Measurements from ENCODE around the gene MMP17.
A peak's percentile ranks its signal among the peaks of the same experiment; 100 is the strongest.

The MMP17 gene

GRCh38 chr12:131850856-131851559 lies 22.8 kb downstream of the MMP17 start:
- DNase-seq (ENCODE audit: low read depth): no peak

- DNase-seq (ENCODE audit: low read depth): no peak
These were observed 23.8 kb downstream of the MMP17 start for GRCh38 chr12:131851741-131852550.

GRCh38 chr12:131852551-131853299 lies 24.5 kb downstream of the MMP17 start:
- DNase-seq (ENCODE audit: low read depth): no peak

GRCh38 chr12:131853832-131854797 lies 25.9 kb downstream of the MMP17 start:
- DNase-seq (ENCODE audit: low read depth): no peak

GRCh38 chr12:131854861-131855476 lies 26.8 kb downstream of the MMP17 start:
- DNase-seq (ENCODE audit: low read depth): no peak

GRCh38 chr12:131855521-131856142 lies 27.4 kb downstream of the MMP17 start:
- DNase-seq (ENCODE audit: low read depth): no peak

- no peak for DNase-seq (ENCODE audit: low read depth)
These were observed 28.3 kb downstream of the MMP17 start for GRCh38 chr12:131856366-131857097.

GRCh38 chr12:131857908-131858850 lies 30.0 kb downstream of the MMP17 start:
- DNase-seq (ENCODE audit: low read depth): no peak

- DNase-seq (ENCODE audit: low read depth): peak; percentile 77
These were observed 32.5 kb downstream of the MMP17 start for GRCh38 chr12:131860472-131861260.

- no peak for DNase-seq (ENCODE audit: low read depth)
These were observed 33.3 kb downstream of the MMP17 start for GRCh38 chr12:131861261-131862083.

- DNase-seq (ENCODE audit: low read depth): no peak
These were observed 33.9 kb downstream of the MMP17 start for GRCh38 chr12:131862084-131862441.

- no peak for DNase-seq (ENCODE audit: low read depth)
These were observed 34.4 kb downstream of the MMP17 start for GRCh38 chr12:131862600-131862993.

GRCh38 chr12:131862994-131863710 lies 35.0 kb downstream of the MMP17 start:
- DNase-seq (ENCODE audit: low read depth): peak; percentile 59

GRCh38 chr12:131863711-131864396 lies 35.7 kb downstream of the MMP17 start:
- no peak for DNase-seq (ENCODE audit: low read depth)

- no peak for DNase-seq (ENCODE audit: low read depth)
These were observed 36.3 kb downstream of the MMP17 start for GRCh38 chr12:131864469-131864868.

All from amniotic epithelial cell (primary cell).